MM.1S (cell line): ENCODE results near the gene CA5A.

ENCODE experiments used
- EZH2 ChIP-seq: fragments of 300-600 bp; sonication (generic); optimal IDR thresholded peaks from 2 replicates; pipeline ENCODE3; 2017; ENCODE audit warnings: low read depth, mild to moderate bottlenecking, antibody characterized with exemption, low read length, mixed read lengths
- EZH2phosphoT487 ChIP-seq: fragments of 300-600 bp; sonication (generic); IDR thresholded peaks from 2 replicates; pipeline ENCODE4 v1.6.1; 2018; ENCODE audit warnings: antibody characterized with exemption, low read length
- TF ChIP-seq, protein P1 (sequence below): fragments of 300-600 bp; sonication (generic); IDR thresholded peaks from 2 replicates; pipeline ENCODE4 v1.5.1; 2016; ENCODE audit warnings: antibody characterized with exemption, low read length, mixed read lengths

DNA sequence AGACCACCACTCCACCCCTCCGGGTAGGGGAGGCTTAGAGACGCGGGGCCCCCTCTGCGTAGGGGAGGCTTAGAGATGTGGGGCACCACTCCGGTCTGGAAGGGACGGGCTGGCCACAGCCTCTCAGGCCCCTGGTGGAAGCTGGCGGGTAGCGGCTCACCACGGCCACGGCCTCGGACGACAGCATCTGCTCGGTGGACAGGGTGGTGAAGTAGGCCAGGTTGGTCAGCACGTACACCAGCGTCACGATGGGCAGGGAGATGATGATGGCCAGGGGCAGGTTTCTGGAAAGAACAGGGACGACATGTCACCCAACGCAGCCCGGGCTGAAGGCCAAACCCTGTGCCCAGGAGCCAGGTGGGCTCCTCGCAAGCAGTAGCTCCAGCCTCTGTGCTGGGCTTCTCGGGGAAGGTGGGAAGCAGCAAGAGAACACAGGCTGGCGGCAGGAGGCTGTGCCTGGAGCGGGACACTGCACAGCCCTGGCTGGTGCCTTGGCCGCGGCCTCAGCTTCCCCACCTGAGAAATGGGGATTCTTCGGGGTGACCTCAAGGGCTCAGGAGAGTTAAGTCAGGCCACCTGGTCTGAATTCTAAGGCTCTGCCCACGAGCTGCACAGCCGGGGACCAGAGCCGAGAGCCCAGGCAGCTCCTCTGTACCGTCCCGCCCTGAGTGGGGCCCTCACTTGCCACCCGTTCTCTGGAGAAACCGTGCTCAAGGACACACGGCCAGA, 96.6 kb downstream of the CA5A start:
- TF ChIP-seq, protein P1, sequence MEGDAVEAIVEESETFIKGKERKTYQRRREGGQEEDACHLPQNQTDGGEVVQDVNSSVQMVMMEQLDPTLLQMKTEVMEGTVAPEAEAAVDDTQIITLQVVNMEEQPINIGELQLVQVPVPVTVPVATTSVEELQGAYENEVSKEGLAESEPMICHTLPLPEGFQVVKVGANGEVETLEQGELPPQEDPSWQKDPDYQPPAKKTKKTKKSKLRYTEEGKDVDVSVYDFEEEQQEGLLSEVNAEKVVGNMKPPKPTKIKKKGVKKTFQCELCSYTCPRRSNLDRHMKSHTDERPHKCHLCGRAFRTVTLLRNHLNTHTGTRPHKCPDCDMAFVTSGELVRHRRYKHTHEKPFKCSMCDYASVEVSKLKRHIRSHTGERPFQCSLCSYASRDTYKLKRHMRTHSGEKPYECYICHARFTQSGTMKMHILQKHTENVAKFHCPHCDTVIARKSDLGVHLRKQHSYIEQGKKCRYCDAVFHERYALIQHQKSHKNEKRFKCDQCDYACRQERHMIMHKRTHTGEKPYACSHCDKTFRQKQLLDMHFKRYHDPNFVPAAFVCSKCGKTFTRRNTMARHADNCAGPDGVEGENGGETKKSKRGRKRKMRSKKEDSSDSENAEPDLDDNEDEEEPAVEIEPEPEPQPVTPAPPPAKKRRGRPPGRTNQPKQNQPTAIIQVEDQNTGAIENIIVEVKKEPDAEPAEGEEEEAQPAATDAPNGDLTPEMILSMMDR, result no peak
- TF ChIP-seq EZH2phosphoT487, result no peak
- TF ChIP-seq EZH2, result no peak
